GM12891 (cell line): ENCODE results near the gene CCDC38.

Experiments used
- POLR2A ChIP-seq: IDR thresholded peaks from 2 replicates; pipeline ENCODE4 v1.6.1; 2011; ENCODE audit warnings: low read depth, low read length, control low read depth
- POLR2AphosphoS5 ChIP-seq: IDR thresholded peaks from 2 replicates; pipeline ENCODE4 v1.6.1; 2011; ENCODE audit warnings: low read depth, low read length, control low read depth
- SPI1 ChIP-seq: IDR thresholded peaks from 2 replicates; pipeline ENCODE4 v1.6.1; 2011; ENCODE audit warnings: low read depth, low read length, control low read depth
- TAF1 ChIP-seq: IDR thresholded peaks from 2 replicates; pipeline ENCODE4 v1.6.1; 2011; ENCODE audit warnings: low read depth, low read length, control low read depth

GRCh38 chr12:95870897-95871296, 71.5 kb downstream of the CCDC38 start:
- no peak for TF ChIP-seq POLR2A
- TF ChIP-seq TAF1 = no peak
- no peak; the same call in 1 of the 2 replicates for TF ChIP-seq POLR2AphosphoS5
- no peak for TF ChIP-seq SPI1
